SK-N-SH (cell line): Measurements from ENCODE around the gene MEF2C.

Source experiments
- CTCF ChIP-seq: fragments of 200-600 bp; sonication (generic); IDR thresholded peaks from 2 replicates; pipeline ENCODE4 v1.6.1; 2017; ENCODE audit warnings: antibody characterized with exemption, mild to moderate bottlenecking, moderate library complexity
- EP300 ChIP-seq, 2 experiments: IDR thresholded peaks; 2 replicates each; pipeline versions ENCODE4 v1.4.0 to v1.6.1; 2012; ENCODE audit warnings: borderline replicate concordance in 1 of 2, low read depth in 1 of 2, low read length in 1 of 2
- FOXM1 ChIP-seq: IDR thresholded peaks from 2 replicates; pipeline ENCODE4 v1.4.0; 2012; ENCODE audit warnings: low read depth, mild to moderate bottlenecking
- GABPA ChIP-seq: IDR thresholded peaks from 2 replicates; pipeline ENCODE4 v1.4.0; 2012; ENCODE audit warnings: low read depth, mild to moderate bottlenecking
- MXI1 ChIP-seq: IDR thresholded peaks from 2 replicates; pipeline ENCODE4 v1.6.1; 2012; ENCODE audit warnings: mild to moderate bottlenecking, low read depth, low read length, improper control_type of control experiment
- RXRA ChIP-seq: IDR thresholded peaks from 2 replicates; pipeline ENCODE4 v1.4.0; 2012; ENCODE audit warnings: low read depth, mild to moderate bottlenecking, borderline replicate concordance
- SIN3A ChIP-seq: IDR thresholded peaks from 2 replicates; pipeline ENCODE4 v1.6.1; 2012; ENCODE audit warnings: low read depth, mild to moderate bottlenecking, low read length, moderate library complexity, borderline replicate concordance
- USF2 ChIP-seq: fragments of 150-350 bp; IDR thresholded peaks from 2 replicates; pipeline ENCODE4 v1.6.1; 2017; ENCODE audit warnings: antibody characterized with exemption, low read length, low read depth, borderline replicate concordance
- ZBTB33 ChIP-seq: IDR thresholded peaks from 2 replicates; pipeline ENCODE4 v1.4.0; 2012; ENCODE audit warnings: low read depth, borderline replicate concordance

GRCh38 chr5:88880201-88880600 is 2.8 kb downstream of the MEF2C start:
- TF ChIP-seq CTCF (no peak), RXRA (no peak), USF2 (no peak), FOXM1 (no peak), ZBTB33 (no peak), MXI1 (no peak), SIN3A (no peak), EP300 (IDR thresholded peaks at IDR 0.05; ENCODE audit: borderline replicate concordance in 1 of 2, low read depth in 1 of 2, low read length in 1 of 2) (no peak), GABPA (no peak)
